ENCODE measurements around the gene GNAL. TPM values are rescaled to one million over a fixed set of nuclear protein-coding genes. Genes with fewer than 3 reads are reported as not detected.
A peak's percentile ranks its signal among the peaks of the same experiment; 100 is the strongest.

GNAL gene
- total RNA-seq, 1 experiment from 2014 or later, result 24.5 TPM

DNA sequence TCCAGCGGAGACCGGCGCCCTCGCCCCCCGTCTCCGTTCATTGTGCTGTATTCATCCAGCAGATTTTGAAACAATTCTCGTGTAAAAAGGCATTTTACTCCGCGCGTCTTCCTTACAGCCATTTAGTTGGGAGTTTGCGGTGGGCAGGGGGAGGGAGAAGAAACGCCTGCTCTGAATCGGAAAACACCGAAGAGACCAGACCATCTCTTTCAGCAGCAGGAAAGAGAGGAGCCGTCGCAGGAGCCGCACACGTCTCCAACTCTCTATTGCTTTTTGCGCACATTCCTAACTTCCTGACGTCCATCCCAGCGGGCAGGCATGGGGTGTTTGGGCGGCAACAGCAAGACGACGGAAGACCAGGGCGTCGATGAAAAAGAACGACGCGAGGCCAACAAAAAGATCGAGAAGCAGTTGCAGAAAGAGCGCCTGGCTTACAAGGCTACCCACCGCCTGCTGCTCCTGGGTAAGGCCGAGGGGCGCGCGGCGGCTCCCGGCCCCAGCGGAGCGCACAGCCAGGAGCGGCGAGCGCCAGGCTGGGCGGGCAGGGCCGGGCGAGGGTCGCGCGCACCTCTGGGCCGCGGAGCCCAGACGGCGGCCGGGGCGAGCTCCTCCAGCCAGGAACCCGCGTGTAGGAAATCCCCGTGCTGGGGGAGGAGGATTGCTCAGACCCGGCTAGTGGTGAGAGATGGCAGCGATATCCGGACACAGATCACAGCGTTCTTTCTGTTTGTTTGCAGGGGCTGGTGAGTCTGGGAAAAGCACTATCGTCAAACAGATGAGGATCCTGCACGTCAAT is 63.2 kb downstream of the GNAL start:
- DNase-seq, result peak; percentile 84
- H3K4me3 ChIP-seq (ENCODE audit: insufficient read depth, low read depth, low read length), result peak overlapping the region; percentile 65
- peaks cover 25% of the 10 kb centered on the region for H3K27me3 ChIP-seq (ENCODE audit: control insufficient read depth, insufficient read depth, low read length)
- H3K36me3 ChIP-seq (replicated peaks; ENCODE audit: control insufficient read depth, insufficient read depth, low read length), result no peaks in the 10 kb centered on the region

DNA sequence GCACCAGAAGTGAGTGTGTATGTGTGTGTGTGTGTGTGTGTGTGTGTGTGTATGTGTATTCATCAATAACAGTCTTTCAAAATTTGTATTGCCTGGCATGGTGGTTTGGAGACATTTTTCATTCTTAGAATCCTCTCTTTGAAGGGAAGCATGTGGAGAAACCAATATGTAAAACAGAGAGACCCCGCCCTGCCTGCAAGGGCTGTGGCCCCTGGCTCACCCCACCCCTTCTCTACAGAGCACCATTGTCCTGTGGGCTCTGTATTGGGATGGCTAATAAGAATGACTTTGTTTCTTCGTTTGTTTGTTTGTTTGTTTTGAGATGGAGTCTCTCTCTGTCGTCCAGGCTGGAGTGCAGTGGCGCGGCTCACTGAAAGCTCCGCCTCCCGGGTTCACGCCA is 65.9 kb downstream of the GNAL start:
- no peak for DNase-seq
- H3K4me3 ChIP-seq (ENCODE audit: insufficient read depth, low read depth, low read length), result no peak overlapping the region
- H3K36me3 ChIP-seq (replicated peaks; ENCODE audit: control insufficient read depth, insufficient read depth, low read length), result no peaks in the 10 kb centered on the region
- H3K27me3 ChIP-seq (ENCODE audit: control insufficient read depth, insufficient read depth, low read length), result peaks cover 25% of the 10 kb centered on the region

DNA sequence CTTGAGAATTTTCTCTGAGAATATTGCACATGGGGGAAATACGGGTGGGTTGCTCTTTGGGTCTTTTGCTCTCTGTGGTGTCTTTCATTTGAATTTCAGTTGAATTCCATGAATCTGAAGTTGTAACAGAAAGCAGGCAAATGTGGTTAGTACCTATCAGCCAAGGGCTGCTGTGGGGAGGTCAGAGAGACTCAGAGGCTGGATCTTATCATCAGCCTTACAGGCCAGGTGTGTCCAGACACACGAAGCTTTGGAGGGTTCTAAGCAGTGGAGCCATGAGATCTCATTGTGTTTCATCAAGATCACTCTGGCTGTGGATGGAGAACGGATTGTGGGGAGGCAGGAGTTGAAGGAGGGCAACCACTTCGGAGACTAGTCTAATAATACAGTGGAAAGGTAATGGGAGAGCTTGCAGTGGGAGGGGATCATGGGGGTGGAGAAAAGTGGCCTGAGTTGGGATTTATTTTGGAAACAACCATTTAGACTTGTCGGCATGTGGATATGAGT is 68.1 kb downstream of the GNAL start:
- no peak overlapping the region for H3K4me3 ChIP-seq (ENCODE audit: insufficient read depth, low read depth, low read length)
- no peak for DNase-seq
- H3K27me3 ChIP-seq (ENCODE audit: control insufficient read depth, insufficient read depth, low read length), result peaks cover 9% of the 10 kb centered on the region
- no peaks in the 10 kb centered on the region for H3K36me3 ChIP-seq (replicated peaks; ENCODE audit: control insufficient read depth, insufficient read depth, low read length)

DNA sequence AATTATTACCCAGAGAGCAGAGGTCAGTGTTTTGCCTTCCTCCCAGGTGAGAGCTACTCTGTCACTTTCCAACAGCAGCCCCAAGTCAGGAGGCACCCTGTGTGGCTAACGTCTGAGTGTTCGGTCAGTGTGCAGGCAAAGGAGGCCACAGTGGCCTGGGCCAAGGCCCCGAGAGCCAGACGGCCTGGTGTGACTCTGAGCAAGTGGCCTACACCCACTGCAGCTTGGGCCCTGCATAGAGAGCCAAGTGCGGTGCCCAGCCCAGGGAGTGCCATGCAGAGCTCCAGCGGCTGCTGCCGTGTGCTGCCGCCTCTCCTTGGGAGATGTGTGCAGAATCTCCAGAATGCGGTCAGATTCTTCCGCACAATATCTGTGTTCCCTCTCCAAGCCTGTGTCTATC is 70.4 kb downstream of the GNAL start:
- no peaks in the 10 kb centered on the region for H3K27me3 ChIP-seq (ENCODE audit: control insufficient read depth, insufficient read depth, low read length)
- H3K4me3 ChIP-seq (ENCODE audit: insufficient read depth, low read depth, low read length), result no peak overlapping the region
- DNase-seq, result no peak
- no peaks in the 10 kb centered on the region for H3K36me3 ChIP-seq (replicated peaks; ENCODE audit: control insufficient read depth, insufficient read depth, low read length)

DNA sequence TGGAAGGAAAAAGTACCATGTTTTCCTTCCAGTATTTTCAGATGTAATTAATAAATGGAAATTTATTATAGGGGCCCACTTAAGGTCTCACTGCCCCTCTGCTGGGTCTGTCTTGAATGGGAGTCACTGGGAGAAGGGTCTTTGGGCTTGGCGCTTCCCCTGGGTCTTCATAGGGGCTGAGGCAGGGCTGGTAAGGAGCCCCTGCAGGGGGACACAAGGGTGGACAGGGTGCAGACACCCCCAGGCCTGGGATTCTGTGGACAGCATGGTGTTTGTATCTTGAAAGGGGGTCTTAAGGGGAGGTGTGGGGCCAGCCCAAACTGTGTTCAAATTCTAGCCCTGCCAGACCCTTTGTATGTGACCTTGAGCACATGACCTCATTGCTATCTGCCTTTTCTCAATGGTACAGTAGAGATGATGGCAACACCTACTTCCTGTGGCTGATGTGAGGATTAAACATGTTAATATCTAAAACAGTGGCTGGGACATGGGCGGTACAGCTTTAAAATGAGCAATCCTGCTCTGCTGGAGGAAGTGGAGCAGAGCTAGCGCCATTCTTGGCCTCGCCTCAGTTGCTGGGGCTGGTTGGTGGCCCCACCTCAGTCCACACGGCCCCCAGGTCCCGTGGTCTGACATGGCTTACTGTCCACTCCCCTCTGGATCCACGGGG is 71.6 kb downstream of the GNAL start:
- Histone ChIP-seq H3K27me3 (ENCODE audit: control insufficient read depth, insufficient read depth, low read length) (no peaks in the 10 kb centered on the region), H3K36me3 (replicated peaks; ENCODE audit: control insufficient read depth, insufficient read depth, low read length) (no peaks in the 10 kb centered on the region), H3K4me3 (ENCODE audit: insufficient read depth, low read depth, low read length) (no peak overlapping the region)
- no peak for DNase-seq

DNA sequence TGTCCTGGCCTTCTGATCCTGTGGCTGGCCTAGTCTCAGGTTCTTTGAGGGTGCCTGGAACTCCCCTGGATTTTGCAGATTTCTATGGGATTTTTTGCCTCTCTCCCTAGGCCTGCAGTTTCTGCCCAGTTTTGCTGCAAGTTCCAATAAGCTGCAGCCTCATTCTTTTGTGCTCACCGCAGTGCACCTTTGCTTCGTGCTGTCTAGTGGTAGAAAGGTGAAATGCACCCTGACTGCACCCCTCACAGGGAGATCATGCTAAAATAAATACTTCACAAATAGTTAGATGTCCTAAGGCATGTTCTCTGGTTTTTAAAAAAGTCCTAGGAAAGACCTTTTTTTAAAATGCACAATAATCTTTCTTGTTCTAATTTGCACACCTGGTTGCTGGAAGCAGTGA is 72.5 kb downstream of the GNAL start:
- Histone ChIP-seq H3K36me3 (replicated peaks; ENCODE audit: control insufficient read depth, insufficient read depth, low read length) (no peaks in the 10 kb centered on the region), H3K4me3 (ENCODE audit: insufficient read depth, low read depth, low read length) (no peak overlapping the region), H3K27me3 (ENCODE audit: control insufficient read depth, insufficient read depth, low read length) (no peaks in the 10 kb centered on the region)
- peak; percentile 73 for DNase-seq

DNA sequence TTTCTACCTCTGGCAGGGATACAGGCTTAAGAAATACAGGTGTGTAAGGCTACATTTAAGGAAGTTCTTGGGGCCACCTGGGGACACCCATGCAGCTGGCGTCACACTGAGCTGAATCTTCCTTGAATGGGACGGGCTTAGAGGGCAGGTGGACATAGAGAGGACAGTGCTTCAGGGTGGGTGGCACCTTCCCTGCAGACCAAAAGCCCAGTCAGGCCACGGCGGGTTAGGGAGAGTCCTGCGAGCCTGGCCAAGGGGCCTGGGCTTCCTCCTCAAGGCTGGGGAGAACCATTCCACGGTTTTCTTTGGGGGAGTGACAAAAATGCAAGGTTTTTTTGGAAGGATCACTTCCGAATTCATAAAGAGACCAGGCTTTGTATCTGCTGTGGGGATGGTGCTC is 73.4 kb downstream of the GNAL start:
- DNase-seq, result no peak
- no peak overlapping the region for H3K4me3 ChIP-seq (ENCODE audit: insufficient read depth, low read depth, low read length)
- no peaks in the 10 kb centered on the region for H3K27me3 ChIP-seq (ENCODE audit: control insufficient read depth, insufficient read depth, low read length)
- no peaks in the 10 kb centered on the region for H3K36me3 ChIP-seq (replicated peaks; ENCODE audit: control insufficient read depth, insufficient read depth, low read length)

DNA sequence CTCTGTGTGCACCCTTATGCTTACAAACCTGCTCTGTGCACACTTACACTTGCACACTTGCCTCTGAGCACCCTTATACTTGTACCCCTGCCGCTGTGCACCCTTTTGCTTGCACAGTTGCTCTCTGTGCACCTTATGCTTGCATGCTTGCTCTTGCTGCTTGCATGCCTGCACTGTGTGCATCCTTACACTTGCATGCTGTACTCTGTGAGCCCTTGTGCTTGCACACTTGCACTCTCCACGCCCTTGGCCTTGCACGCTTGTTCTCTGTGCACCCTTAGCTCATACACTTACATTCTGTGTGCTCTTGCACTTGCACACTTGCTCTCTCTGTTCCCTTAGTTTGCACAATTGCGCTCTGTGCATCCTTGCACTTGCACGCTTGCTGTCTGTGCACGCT is 78.3 kb downstream of the GNAL start:
- no peak for DNase-seq
- Histone ChIP-seq H3K4me3 (ENCODE audit: insufficient read depth, low read depth, low read length) (no peak overlapping the region), H3K36me3 (replicated peaks; ENCODE audit: control insufficient read depth, insufficient read depth, low read length) (no peaks in the 10 kb centered on the region), H3K27me3 (ENCODE audit: control insufficient read depth, insufficient read depth, low read length) (no peaks in the 10 kb centered on the region)

DNA sequence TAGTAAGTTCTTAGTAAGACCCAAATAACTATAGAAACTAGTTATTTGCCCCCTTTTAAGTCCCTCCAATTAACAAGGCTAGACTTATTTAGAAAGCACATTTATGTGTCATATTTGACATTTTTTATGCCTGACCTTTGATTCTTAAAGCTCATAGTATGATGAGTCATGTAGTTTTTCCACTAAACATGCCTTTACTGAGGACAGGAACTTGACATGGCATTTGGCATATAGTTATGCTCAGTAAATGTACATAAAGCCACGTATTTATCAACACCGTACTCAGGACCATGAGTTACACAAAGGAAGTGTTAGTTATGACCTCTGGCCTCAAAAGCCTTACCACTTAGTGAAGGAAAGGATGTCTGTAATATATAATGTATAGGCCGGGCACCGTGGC is 78.9 kb downstream of the GNAL start:
- DNase-seq, result no peak
- H3K36me3 ChIP-seq (replicated peaks; ENCODE audit: control insufficient read depth, insufficient read depth, low read length), result no peaks in the 10 kb centered on the region
- H3K27me3 ChIP-seq (ENCODE audit: control insufficient read depth, insufficient read depth, low read length), result no peaks in the 10 kb centered on the region
- no peak overlapping the region for H3K4me3 ChIP-seq (ENCODE audit: insufficient read depth, low read depth, low read length)

DNA sequence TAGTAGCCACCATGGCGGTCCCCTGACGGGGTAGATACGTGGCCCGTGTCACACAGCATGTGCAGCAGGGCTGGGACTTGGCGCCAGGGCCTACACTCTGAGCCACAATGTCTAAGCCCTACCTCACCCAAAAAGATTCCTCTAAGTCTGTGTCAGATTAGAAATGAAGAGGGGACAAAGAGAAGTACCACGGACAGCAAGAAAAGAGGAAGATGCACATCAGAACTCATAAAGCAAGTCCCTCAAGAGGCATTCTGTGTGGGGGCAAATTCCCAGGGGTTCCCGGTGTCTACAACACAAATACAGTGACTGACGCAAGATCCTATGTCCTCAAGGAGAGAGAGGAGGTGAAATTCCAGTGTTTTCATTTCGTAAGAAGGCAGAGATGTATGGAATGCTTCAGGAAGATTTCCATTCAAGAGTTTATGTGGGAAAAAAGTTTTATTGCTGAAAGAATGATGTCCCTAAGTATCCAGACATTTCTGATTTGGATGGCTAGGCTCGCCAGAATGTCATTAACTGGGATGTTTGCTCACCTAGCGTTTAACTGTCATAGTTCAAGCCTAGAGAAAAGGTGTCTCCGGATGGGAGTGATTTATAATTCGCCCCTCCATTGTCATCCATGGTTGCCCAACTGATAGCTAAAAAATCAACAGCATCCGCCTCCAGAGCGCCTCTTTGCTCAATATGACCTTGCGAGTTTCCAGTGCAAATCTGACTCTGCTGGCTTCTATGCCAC is 86.5 kb downstream of the GNAL start:
- no peak for DNase-seq
- Histone ChIP-seq H3K36me3 (replicated peaks; ENCODE audit: control insufficient read depth, insufficient read depth, low read length) (no peaks in the 10 kb centered on the region), H3K27me3 (ENCODE audit: control insufficient read depth, insufficient read depth, low read length) (no peaks in the 10 kb centered on the region; the same call in 1 of the 2 replicates)

DNA sequence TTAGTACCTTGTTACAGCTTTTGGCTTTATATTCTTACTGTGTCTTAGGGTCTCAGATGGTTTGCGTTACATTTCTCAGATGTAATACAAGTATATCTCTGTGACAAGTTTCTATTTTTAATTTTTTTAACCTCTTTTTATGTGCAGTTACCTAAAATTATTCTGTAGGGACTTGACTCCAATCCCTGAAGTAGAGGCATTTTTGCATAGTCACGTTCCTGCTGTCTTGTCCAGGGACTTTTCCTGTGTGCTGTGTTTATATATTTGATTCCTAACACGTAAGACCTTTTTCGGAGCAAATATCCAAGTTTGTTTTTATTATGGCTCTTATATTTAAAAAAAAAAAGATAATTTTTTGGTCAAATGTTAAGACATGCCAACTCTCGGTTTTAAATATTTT is 91.0 kb downstream of the GNAL start:
- no peak for DNase-seq
- no peaks in the 10 kb centered on the region; the same call in 1 of the 2 replicates for H3K27me3 ChIP-seq (ENCODE audit: control insufficient read depth, insufficient read depth, low read length)
- no peak overlapping the region for H3K4me3 ChIP-seq (ENCODE audit: insufficient read depth, low read depth, low read length)
- H3K36me3 ChIP-seq (replicated peaks; ENCODE audit: control insufficient read depth, insufficient read depth, low read length), result no peaks in the 10 kb centered on the region

More for the DNA sequence above, 86.5 kb downstream of the GNAL start:
- H3K4me3 ChIP-seq (ENCODE audit: insufficient read depth, low read depth, low read length), result no peak overlapping the region

DNA sequence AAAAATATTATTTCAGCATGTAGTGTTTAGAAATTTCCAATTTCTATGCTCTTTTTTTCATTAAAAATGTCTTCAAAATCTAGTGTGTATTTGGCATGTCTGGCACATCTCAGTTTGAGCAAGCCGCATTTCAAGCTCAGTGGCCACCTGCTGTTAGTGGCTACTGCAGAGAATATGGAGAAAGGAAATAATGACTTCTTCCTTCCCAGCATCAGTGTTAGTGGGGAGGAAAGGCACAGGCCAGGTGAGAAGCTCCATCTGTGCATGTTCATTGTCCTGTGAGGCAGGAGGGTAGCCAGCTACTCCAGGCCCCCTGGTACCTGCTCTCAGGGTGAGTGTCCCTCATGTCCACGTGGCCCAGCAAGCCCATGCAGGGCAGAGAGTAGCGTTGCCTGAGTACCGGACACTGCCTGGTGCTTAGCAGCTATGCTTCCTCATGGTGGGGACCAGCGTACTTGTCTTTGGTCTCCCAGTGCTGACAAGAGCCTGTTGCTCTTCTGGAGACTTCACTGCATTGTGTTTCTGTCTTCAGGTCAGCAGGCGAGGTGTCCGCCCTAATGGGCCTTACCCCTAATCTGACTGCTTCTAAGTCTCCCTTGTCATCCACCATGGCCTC is 94.8 kb downstream of the GNAL start:
- Histone ChIP-seq H3K27me3 (ENCODE audit: control insufficient read depth, insufficient read depth, low read length) (no peaks in the 10 kb centered on the region), H3K4me3 (ENCODE audit: insufficient read depth, low read depth, low read length) (no peak overlapping the region), H3K36me3 (replicated peaks; ENCODE audit: control insufficient read depth, insufficient read depth, low read length) (no peaks in the 10 kb centered on the region)
- no peak for DNase-seq

DNA sequence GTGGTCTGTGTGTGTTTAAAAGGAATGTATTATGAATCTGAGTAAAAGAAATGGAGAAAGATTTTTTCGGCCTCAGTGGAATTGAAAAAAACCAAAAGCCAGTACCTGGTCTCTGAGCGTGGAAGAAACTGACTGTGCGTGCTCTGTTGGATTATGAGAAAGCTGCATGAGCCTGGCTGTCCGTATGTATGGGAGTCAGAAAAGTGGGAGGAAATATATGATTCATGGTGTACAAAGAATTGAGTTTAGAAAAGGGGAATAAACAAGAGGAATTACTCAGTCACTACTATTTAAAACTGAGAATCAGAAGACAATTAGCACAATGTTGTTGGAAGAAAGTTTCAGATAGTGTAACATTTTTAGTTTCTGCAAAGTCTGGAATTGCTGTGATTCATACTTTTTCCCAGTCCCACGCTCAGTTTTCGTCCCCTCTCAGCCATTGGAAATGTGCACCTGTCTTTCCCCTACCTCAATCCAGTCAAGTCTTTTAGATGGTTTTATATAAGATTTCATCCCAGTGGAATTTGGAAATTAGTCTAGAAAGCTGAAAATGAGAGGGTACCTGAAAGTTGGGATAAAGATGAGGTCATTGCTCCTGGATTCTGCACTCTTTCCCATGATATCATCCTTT is 95.7 kb downstream of the GNAL start:
- no peak for DNase-seq
- H3K36me3 ChIP-seq (replicated peaks; ENCODE audit: control insufficient read depth, insufficient read depth, low read length), result no peaks in the 10 kb centered on the region
- no peaks in the 10 kb centered on the region for H3K27me3 ChIP-seq (ENCODE audit: control insufficient read depth, insufficient read depth, low read length)
- H3K4me3 ChIP-seq (ENCODE audit: insufficient read depth, low read depth, low read length), result no peak overlapping the region

DNA sequence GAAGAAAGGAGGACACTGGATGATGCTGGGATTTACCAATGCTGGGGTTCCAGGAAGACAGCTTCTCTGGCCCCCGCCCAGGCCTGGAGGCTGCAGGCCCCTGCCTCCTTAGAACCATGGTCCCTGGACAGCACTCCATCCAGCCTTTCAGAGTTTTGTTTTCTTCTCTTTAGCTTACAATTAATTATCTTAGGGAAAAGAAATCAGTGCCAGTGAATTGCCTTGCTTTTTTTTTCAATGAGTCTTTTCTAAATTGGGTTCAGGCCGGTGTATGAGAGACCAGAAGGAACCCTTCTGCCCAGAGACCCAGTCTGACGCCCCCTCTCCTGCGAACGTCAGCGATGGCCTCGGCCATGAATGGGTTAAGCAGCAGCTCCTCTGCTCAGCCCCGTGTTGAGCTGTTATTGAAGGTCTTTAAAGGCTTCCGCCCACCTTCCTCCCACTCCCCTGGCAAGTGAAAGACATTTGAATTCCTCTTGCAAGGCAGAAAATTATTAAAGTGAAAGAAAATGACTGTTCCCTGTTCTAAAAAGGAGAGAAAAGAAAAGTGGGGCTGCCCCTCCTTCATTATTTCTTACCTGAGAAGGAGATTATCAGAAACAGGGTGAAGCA is 96.5 kb downstream of the GNAL start:
- Histone ChIP-seq H3K27me3 (ENCODE audit: control insufficient read depth, insufficient read depth, low read length) (no peaks in the 10 kb centered on the region), H3K36me3 (replicated peaks; ENCODE audit: control insufficient read depth, insufficient read depth, low read length) (no peaks in the 10 kb centered on the region), H3K4me3 (ENCODE audit: insufficient read depth, low read depth, low read length) (no peak overlapping the region)
- DNase-seq, result peak; percentile 60

Data from H7 (cell line).